HG03064 (cell line): ENCODE results near the gene CABP4.

Experiments
- ATAC-seq: cut with Tn5 transposase; IDR thresholded peaks from one replicate; pipeline ENCODE4 v1.9.1; 2021; ENCODE audit warnings: low read depth; ENCODE audit not compliant: unreplicated experiment

The CABP4 gene

DNA sequence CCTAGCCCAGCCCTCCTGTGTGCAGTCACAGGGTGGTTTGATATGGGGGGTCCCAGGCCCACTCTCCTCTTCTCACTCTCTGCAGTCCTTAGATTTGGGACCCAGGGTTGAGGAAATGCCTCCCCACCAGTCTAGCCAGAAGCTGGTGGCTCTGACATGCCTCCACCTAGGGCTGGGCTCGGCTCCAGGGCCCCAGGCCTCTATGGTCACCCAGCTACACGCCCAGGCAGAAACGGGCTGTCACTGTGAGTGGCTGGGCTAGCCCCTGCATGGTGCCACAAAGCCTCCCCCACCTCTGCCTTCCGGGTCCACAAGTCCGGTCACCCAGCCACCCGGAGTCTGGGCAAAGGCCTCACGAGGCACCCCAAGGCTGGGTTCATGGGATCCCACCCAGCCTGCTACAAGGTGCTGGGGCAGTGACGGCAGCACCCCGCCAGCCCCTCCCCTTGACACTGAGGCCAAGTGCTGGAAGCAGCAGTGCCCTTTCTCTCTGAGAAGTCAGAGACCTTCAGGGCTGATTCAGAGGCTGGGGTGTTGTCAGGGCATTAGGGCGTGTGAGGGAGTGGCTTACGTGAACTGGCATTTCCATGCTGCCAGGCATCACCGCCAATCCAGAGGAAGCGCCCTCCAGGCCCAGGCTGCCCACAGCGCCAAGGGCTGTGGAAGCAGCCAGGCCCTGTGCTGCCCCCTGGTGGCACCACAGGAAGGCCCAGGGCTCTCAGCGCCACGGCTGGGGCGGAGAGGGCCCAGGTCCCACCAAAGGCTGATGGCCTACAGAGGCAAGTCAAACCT, 50.6 kb downstream of the CABP4 start:
- no peak for ATAC-seq

DNA sequence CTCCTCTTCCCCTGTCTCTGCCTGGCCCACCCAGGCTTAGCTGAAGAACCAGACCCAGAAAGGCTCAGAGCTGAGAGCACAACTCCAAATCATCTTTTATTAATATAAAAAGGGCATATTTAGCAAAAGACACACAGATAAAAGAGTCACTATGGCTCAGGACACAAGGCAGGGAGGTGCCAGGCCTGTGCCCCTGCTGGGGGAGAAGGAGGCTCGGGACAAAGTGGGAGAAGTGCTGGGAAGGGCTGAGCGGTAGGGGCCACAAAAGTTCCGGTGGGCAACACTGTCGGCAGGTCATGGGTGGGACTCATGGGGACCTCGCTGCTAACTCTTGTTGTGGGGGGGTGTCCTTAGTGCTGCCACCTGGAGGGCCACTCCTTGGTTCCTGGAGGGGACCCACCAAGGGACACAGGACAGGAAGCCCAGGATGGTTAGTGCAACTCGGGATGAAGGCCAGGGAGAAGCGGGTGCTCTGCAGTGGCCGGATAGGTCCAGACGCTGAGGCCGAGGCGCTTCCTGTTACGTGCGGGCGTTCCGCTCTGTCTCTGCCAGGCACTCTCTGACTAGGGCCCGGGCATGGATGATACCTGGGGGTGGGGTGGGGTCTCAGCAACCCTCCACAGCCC, 51.4 kb downstream of the CABP4 start:
- no peak for ATAC-seq

GRCh38 chr11:67507242-67507863, 52.2 kb downstream of the CABP4 start:
- no peak for ATAC-seq

DNA sequence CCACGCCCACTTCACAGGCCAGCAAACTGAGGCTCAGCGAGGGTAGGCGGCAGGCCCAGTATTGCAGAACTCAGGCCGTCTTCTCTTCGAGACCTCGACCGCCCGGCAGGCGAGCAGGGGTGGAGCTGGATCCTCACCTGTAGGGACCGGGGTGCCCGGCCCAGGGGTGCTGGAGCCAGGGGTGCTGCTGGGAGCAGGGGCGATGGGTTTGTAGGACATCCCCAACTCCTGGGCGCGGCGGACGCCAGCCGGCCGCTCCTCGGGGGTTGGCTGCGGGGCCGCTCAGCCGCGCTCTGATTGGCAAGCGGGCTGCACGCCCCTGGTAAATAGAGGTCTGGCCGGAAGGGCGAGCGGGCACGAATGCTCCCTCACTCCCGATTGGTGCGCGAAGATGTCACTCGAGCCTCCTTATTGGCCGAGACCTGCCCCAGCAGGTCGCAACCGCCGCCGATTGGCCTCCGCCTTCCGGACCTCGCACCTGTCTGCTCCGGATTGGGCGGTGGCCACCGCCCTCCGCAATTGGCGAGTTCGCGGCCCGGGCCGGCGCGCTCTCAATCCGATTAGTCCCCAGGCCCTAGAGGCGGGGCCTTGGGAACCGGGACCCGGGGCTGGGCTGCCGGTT, 52.8 kb downstream of the CABP4 start, which contains the start of gene CDK2AP2:
Gene CDK2AP2, minus strand, starts transcription at position 299 of the 622 bp plus-strand sequence. Its CDS starts 80 bp downstream, at position 219.
- peak; percentile 54 for ATAC-seq

DNA sequence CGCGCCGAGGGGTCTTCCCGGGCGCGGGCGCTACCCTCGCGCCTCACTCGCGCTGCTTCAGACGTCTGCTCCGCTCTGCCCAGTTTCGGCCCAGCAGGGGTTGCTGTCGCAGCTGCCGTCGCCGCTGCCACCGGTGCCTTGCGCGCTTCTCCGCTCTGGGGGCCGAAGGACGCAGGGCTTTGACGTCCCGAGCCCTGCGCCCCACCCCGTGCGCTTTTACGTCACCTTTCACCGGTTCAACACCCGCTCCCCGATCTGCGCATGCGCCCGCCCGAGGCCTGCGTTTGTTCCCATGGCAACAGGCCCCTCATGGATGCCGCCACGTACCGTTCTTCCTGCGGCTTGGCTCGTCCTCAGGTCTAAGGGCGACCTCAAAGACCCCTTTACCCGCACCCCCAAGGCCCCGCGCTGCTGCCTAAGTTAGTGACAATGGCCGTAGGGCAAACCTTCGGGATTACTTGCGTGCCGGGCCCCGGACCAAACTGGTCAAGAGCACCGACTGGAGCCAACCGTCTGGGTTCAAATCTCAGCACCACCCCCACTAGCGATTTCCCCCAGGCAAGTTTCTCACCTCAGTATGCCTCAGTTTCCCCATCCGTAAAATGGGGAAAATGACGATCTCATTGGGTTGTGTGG, 53.5 kb downstream of the CABP4 start:
- ATAC-seq = peak; percentile 40

GRCh38 chr11:67510023-67510345, 54.8 kb downstream of the CABP4 start:
- ATAC-seq = no peak
